HepG2 (cell line): ENCODE results near the gene ZFHX3. TPM values are rescaled to one million over a fixed set of nuclear protein-coding genes. Genes with fewer than 3 reads are reported as not detected.
A peak's percentile ranks its signal among the peaks of the same experiment; 100 is the strongest.

ENCODE experiments used
- CBX2 ChIP-seq, 2 experiments: fragments of 200-600 bp in 1 of 2; sonication (generic); formaldehyde crosslinking in 1 of 2; IDR thresholded peaks; 2 replicates each; pipeline versions ENCODE4 v1.7.0 to v1.8.1; 2018 to 2022; ENCODE audit warnings: low read depth in 2 of 2, low read length in 1 of 2, mild to moderate bottlenecking in 1 of 2, missing genetic modification reagents in 1 of 2
- GABPB1 ChIP-seq: IDR thresholded peaks from 2 replicates; pipeline ENCODE4 v1.6.1; 2016; ENCODE audit warnings: mild to moderate bottlenecking, missing genetic modification reagents, moderate library complexity, missing compliant biosample characterization
- YY1 ChIP-seq: IDR thresholded peaks from 2 replicates; pipeline ENCODE4 v1.6.1; 2011; ENCODE audit warnings: low read length, low read depth, moderate library complexity, mild to moderate bottlenecking; ENCODE audit not compliant: insufficient read depth, insufficient replicate concordance
- ZBTB1 ChIP-seq: sonication (generic); formaldehyde crosslinking; IDR thresholded peaks from 2 replicates; pipeline ENCODE4 v1.4.0; 2020; ENCODE audit warnings: missing genetic modification reagents, borderline replicate concordance
- ZNF598 ChIP-seq: sonication (generic); formaldehyde crosslinking; IDR thresholded peaks from 2 replicates; pipeline ENCODE4 v1.5.1; 2020; ENCODE audit warnings: mild to moderate bottlenecking, missing genetic modification reagents, borderline replicate concordance
- ZNF691 ChIP-seq: sonication (generic); formaldehyde crosslinking; IDR thresholded peaks from 2 replicates; pipeline ENCODE4 v1.4.0; 2020; ENCODE audit warnings: missing genetic modification reagents, low read depth, mild to moderate bottlenecking, borderline replicate concordance
- polyA plus RNA-seq, 8 experiments: library from polyadenylated mRNA; depleted of rRNA in 3 of 8; stranded (reverse) in 7 of 8; unstranded in 1 of 8; fragments of >200 nt; fragmentation: Illumina TruSeq in 4 of 8; extraction: Trizol in 4 of 8; gene quantifications; 2 replicates each; pipeline versions ENCODE4 v1.2.1 to v1.2.3, GENCODE V29; 2011 to 2016; ENCODE audit warnings: low read depth in 4 of 8, missing spikeins in 1 of 8, mixed read lengths in 1 of 8; ENCODE audit not compliant: insufficient read depth in 1 of 8
- total RNA-seq, 5 experiments: library from RNA; depleted of rRNA; stranded (reverse); fragments of >200 nt; fragmentation: Illumina TruSeq; extraction: Trizol; gene quantifications; 2 replicates each; pipeline ENCODE4 v1.2.3, GENCODE V29; 2016; ENCODE audit warnings: low read depth in 1 of 5
- TF ChIP-seq, protein P1 (sequence below): IDR thresholded peaks from 2 replicates; pipeline ENCODE4 v1.6.1; 2016; ENCODE audit warnings: low read depth, missing genetic modification reagents, missing compliant biosample characterization
- TF ChIP-seq, protein P2 (sequence below): sonication (generic); formaldehyde crosslinking; IDR thresholded peaks from 2 replicates; pipeline ENCODE4 v1.4.0; 2020; ENCODE audit warnings: mild to moderate bottlenecking, missing genetic modification reagents, borderline replicate concordance

The ZFHX3 gene
- total and polyA plus RNA-seq, 2 of the 13 experiments (the other 11 are each of a cell fraction or from before 2014, with no cell fraction given) = 5.0 to 6.0 TPM

GRCh38 chr16:73058221-73058615 is 10.3 kb upstream of the ZFHX3 start (continued):
- TF ChIP-seq, protein P1, sequence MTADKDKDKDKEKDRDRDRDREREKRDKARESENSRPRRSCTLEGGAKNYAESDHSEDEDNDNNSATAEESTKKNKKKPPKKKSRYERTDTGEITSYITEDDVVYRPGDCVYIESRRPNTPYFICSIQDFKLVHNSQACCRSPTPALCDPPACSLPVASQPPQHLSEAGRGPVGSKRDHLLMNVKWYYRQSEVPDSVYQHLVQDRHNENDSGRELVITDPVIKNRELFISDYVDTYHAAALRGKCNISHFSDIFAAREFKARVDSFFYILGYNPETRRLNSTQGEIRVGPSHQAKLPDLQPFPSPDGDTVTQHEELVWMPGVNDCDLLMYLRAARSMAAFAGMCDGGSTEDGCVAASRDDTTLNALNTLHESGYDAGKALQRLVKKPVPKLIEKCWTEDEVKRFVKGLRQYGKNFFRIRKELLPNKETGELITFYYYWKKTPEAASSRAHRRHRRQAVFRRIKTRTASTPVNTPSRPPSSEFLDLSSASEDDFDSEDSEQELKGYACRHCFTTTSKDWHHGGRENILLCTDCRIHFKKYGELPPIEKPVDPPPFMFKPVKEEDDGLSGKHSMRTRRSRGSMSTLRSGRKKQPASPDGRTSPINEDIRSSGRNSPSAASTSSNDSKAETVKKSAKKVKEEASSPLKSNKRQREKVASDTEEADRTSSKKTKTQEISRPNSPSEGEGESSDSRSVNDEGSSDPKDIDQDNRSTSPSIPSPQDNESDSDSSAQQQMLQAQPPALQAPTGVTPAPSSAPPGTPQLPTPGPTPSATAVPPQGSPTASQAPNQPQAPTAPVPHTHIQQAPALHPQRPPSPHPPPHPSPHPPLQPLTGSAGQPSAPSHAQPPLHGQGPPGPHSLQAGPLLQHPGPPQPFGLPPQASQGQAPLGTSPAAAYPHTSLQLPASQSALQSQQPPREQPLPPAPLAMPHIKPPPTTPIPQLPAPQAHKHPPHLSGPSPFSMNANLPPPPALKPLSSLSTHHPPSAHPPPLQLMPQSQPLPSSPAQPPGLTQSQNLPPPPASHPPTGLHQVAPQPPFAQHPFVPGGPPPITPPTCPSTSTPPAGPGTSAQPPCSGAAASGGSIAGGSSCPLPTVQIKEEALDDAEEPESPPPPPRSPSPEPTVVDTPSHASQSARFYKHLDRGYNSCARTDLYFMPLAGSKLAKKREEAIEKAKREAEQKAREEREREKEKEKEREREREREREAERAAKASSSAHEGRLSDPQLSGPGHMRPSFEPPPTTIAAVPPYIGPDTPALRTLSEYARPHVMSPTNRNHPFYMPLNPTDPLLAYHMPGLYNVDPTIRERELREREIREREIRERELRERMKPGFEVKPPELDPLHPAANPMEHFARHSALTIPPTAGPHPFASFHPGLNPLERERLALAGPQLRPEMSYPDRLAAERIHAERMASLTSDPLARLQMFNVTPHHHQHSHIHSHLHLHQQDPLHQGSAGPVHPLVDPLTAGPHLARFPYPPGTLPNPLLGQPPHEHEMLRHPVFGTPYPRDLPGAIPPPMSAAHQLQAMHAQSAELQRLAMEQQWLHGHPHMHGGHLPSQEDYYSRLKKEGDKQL = no peak
- TF ChIP-seq YY1 (peak; percentile 11), ZNF691 (no peak), ZNF598 (no peak), ZBTB1 (CRISPR knock-in tag) (no peak), CBX2 (IDR thresholded peaks at IDR 0.05; ENCODE audit: low read depth, low read length) (no peak), CBX2 (CRISPR knock-in tag; IDR thresholded peaks at IDR 0.05; ENCODE audit: low read depth) (no peak), GABPB1 (0 out of 2 replicates have a peak, but pooled peaks have one; percentile 8)
- TF ChIP-seq, protein P2, sequence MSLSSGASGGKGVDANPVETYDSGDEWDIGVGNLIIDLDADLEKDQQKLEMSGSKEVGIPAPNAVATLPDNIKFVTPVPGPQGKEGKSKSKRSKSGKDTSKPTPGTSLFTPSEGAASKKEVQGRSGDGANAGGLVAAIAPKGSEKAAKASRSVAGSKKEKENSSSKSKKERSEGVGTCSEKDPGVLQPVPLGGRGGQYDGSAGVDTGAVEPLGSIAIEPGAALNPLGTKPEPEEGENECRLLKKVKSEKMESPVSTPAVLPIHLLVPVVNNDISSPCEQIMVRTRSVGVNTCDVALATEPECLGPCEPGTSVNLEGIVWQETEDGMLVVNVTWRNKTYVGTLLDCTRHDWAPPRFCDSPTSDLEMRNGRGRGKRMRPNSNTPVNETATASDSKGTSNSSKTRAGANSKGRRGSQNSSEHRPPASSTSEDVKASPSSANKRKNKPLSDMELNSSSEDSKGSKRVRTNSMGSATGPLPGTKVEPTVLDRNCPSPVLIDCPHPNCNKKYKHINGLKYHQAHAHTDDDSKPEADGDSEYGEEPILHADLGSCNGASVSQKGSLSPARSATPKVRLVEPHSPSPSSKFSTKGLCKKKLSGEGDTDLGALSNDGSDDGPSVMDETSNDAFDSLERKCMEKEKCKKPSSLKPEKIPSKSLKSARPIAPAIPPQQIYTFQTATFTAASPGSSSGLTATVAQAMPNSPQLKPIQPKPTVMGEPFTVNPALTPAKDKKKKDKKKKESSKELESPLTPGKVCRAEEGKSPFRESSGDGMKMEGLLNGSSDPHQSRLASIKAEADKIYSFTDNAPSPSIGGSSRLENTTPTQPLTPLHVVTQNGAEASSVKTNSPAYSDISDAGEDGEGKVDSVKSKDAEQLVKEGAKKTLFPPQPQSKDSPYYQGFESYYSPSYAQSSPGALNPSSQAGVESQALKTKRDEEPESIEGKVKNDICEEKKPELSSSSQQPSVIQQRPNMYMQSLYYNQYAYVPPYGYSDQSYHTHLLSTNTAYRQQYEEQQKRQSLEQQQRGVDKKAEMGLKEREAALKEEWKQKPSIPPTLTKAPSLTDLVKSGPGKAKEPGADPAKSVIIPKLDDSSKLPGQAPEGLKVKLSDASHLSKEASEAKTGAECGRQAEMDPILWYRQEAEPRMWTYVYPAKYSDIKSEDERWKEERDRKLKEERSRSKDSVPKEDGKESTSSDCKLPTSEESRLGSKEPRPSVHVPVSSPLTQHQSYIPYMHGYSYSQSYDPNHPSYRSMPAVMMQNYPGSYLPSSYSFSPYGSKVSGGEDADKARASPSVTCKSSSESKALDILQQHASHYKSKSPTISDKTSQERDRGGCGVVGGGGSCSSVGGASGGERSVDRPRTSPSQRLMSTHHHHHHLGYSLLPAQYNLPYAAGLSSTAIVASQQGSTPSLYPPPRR (CRISPR knock-in tag) = no peak
